GM23248 (cell line): Measurements from ENCODE around the gene ATAT1.

Source experiments
- EZH2 ChIP-seq: fragments of 200-600 bp; sonication (generic); IDR thresholded peaks from 2 replicates; pipeline ENCODE4 v1.6.1; 2018; ENCODE audit warnings: antibody characterized with exemption, mild to moderate bottlenecking; ENCODE audit not compliant: insufficient read depth, poor library complexity, severe bottlenecking
- EZH2phosphoT487 ChIP-seq: fragments of 200-600 bp; sonication (generic); IDR thresholded peaks from 2 replicates; pipeline ENCODE4 v1.6.1; 2018; ENCODE audit warnings: antibody characterized with exemption, moderate library complexity, mild to moderate bottlenecking, low read depth; ENCODE audit not compliant: insufficient read depth

DNA sequence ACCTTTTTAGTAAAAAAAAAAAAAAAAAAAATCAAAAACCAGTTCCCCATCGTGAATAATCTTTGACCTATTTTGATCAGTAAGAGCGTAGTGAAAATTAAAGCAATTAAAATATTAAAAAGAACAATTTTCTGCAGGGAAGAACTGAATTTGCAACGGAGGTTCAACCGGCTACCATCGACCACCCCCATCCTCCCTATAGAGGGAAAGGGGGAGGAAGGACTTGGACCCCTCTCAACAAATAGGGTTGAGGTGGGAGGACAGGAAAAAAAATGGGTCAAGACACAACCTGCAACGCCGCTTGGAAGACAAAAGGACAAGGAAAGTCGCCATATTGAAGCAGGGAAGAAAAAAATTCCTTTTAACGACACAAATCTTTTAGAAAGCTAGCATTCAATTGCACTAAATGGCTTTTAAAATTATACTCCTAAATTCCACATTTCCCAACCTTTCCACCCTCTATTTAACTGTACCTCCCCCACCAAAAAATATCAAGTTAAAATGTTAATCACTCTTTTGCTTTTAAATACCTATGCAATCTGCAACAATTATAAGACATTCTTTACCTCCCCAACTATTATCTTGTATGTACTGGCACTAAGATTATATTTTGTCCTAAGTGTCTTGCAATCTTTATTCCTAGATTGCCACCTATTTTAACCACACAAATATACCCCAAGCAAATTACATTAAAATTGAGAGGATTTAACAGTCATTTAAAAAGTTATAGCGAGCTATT, 11.3 kb upstream of the ATAT1 start:
- TF ChIP-seq EZH2 (no peak), EZH2phosphoT487 (no peak)
